GM23338 (cell line): Measurements from ENCODE around the gene AEN. TPM values are rescaled to one million over a fixed set of nuclear protein-coding genes. Genes with fewer than 3 reads are reported as not detected.

ENCODE experiments used
- ATAC-seq: fragments of 200-7000 bp; cut with Tn5 transposase; 3 replicates; pipeline ENCODE4 v1.9.1; 2020
- DNase-seq: peaks from one replicate; pipeline ENCODE4 v3.0.0-alpha.2; 2015; ENCODE audit warnings: low spot score
- H2AFZ ChIP-seq: fragments of 200-600 bp; sonication (generic); 2 replicates; pipeline ENCODE4 v1.8.0; 2016; ENCODE audit warnings: antibody characterized with exemption, mild to moderate bottlenecking, moderate library complexity
- H3F3A ChIP-seq: fragments of 200-600 bp; sonication (generic); replicated peaks from 2 replicates; pipeline ENCODE4 v1.8.0; 2017; ENCODE audit warnings: antibody characterized with exemption, mixed run types, low read depth
- H3K27ac ChIP-seq: fragments of 200-600 bp; sonication (generic); 2 replicates; pipeline ENCODE4 v1.6.1; 2016; ENCODE audit warnings: low read depth
- H3K27me3 ChIP-seq: fragments of 200-600 bp; sonication (generic); 2 replicates; pipeline ENCODE4 v1.8.0; 2016; ENCODE audit warnings: mild to moderate bottlenecking, mixed run types, moderate library complexity; ENCODE audit not compliant: insufficient read depth
- H3K36me3 ChIP-seq: fragments of 200-600 bp; sonication (generic); 2 replicates; pipeline ENCODE4 v1.8.0; 2016; ENCODE audit warnings: mild to moderate bottlenecking; ENCODE audit not compliant: insufficient read depth
- H3K4me1 ChIP-seq: fragments of 200-600 bp; sonication (generic); 2 replicates; pipeline ENCODE4 v1.8.0; 2016; ENCODE audit warnings: mild to moderate bottlenecking, moderate library complexity; ENCODE audit not compliant: insufficient read depth
- H3K4me2 ChIP-seq: fragments of 200-600 bp; sonication (generic); 2 replicates; pipeline ENCODE4 v1.7.1; 2017; ENCODE audit warnings: mixed run types
- H3K4me3 ChIP-seq: fragments of 200-600 bp; sonication (generic); 2 replicates; pipeline ENCODE4 v1.6.1; 2016; ENCODE audit warnings: mixed run types
- H3K79me2 ChIP-seq: fragments of 200-600 bp; sonication (generic); replicated peaks from 2 replicates; pipeline ENCODE4 v1.8.0; 2017; ENCODE audit warnings: mild to moderate bottlenecking; ENCODE audit not compliant: insufficient read depth
- H3K9me2 ChIP-seq: fragments of 200-600 bp; sonication (generic); 2 replicates; pipeline ENCODE4 v1.8.0; 2017; ENCODE audit not compliant: insufficient read depth
- H4K20me1 ChIP-seq: fragments of 200-600 bp; sonication (generic); replicated peaks from 2 replicates; pipeline ENCODE4 v1.8.0; 2017; ENCODE audit warnings: mild to moderate bottlenecking; ENCODE audit not compliant: insufficient read depth
- H3K27ac Mint-ChIP-seq: 2 replicates; pipeline ENCODE4 v1.8.0; 2020; ENCODE audit warnings: inconsistent platforms, mild to moderate bottlenecking, moderate library complexity, mixed read lengths
- H3K27me3 Mint-ChIP-seq: 3 replicates; pipeline ENCODE4 v1.8.0; 2022; ENCODE audit warnings: low read depth, mild to moderate bottlenecking, moderate library complexity, mixed read lengths, inconsistent platforms; ENCODE audit not compliant: insufficient read depth, poor library complexity
- H3K36me3 Mint-ChIP-seq: 3 replicates; pipeline ENCODE4 v1.8.0; 2021; ENCODE audit warnings: low read depth, mild to moderate bottlenecking, inconsistent platforms, moderate library complexity, mixed read lengths
- H3K4me1 Mint-ChIP-seq: 3 replicates; pipeline ENCODE4 v1.8.0; 2020; ENCODE audit warnings: mild to moderate bottlenecking, inconsistent platforms, mixed read lengths
- H3K4me3 Mint-ChIP-seq: 3 replicates; pipeline ENCODE4 v1.8.0; 2021; ENCODE audit warnings: moderate library complexity, mild to moderate bottlenecking, inconsistent platforms, mixed read lengths
- H3K9me3 Mint-ChIP-seq: 3 replicates; pipeline ENCODE4 v1.8.0; 2020; ENCODE audit warnings: moderate library complexity, mild to moderate bottlenecking, inconsistent platforms, mixed read lengths
- CREB1 ChIP-seq: fragments of 250-450 bp; sonication (Bioruptor Pico); IDR thresholded peaks from 2 replicates; pipeline ENCODE4 v1.5.0; 2020; ENCODE audit warnings: low read depth, mild to moderate bottlenecking, moderate library complexity
- EZH2 ChIP-seq: fragments of 200-600 bp; sonication (generic); IDR thresholded peaks from one replicate; pipeline ENCODE4 v1.8.0; 2017; ENCODE audit warnings: antibody characterized with exemption, mild to moderate bottlenecking, low read depth; ENCODE audit not compliant: unreplicated experiment
- JUNB ChIP-seq: IDR thresholded peaks from one replicate; pipeline ENCODE4 v1.6.1; 2016; ENCODE audit warnings: antibody characterized with exemption; ENCODE audit not compliant: unreplicated experiment
- NANOG ChIP-seq: IDR thresholded peaks from 2 replicates; pipeline ENCODE4 v1.6.1; 2016; ENCODE audit warnings: antibody characterized with exemption, borderline replicate concordance
- STAT1 ChIP-seq: IDR thresholded peaks from one replicate; pipeline ENCODE4 v1.6.1; 2016; ENCODE audit warnings: antibody characterized with exemption; ENCODE audit not compliant: unreplicated experiment
- ZNF114 ChIP-seq: fragments of 250-450 bp; sonication (Bioruptor Pico); IDR thresholded peaks from 2 replicates; pipeline ENCODE4 v1.5.0; 2020; ENCODE audit warnings: mild to moderate bottlenecking, moderate library complexity
- ZNF331 ChIP-seq: fragments of 250-450 bp; sonication (Bioruptor Pico); IDR thresholded peaks from 2 replicates; pipeline ENCODE4 v1.5.0; 2020; ENCODE audit warnings: low read depth, mild to moderate bottlenecking, moderate library complexity
- long read RNA-seq: library from polyadenylated mRNA; unstranded; transcript quantifications from one replicate; pipeline ENCODE4 v2.0.0, GENCODE V29; 2020; ENCODE audit not compliant: unreplicated experiment
- polyA plus RNA-seq: library from polyadenylated mRNA; unstranded; fragments of >200 nt; fragmentation: Nextera tagmentation; extraction: Ambion mirVana; gene quantifications from 2 replicates; pipeline ENCODE4 v1.2.1, GENCODE V29; 2016
- total RNA-seq: library from RNA; depleted of rRNA; stranded (reverse); fragments of >200 nt; shearing (Covaris generic); gene quantifications from 2 replicates; pipeline ENCODE4 v1.2.3, GENCODE V29; 2014; rRNA removed
- TF ChIP-seq, protein P1 (sequence below): fragments of 250-450 bp; sonication (Bioruptor Pico); IDR thresholded peaks from 2 replicates; pipeline ENCODE4 v1.5.0; 2020; ENCODE audit warnings: mild to moderate bottlenecking, moderate library complexity
- TF ChIP-seq, protein P2 (sequence below): IDR thresholded peaks from 2 replicates; pipeline ENCODE4 v1.6.1; 2016; ENCODE audit warnings: antibody characterized with exemption
- TF ChIP-seq, protein P3 (sequence below): IDR thresholded peaks from one replicate; pipeline ENCODE4 v1.6.1; 2018; ENCODE audit warnings: antibody characterized with exemption; ENCODE audit not compliant: unreplicated experiment
- TF ChIP-seq, protein P4 (sequence below), 2 experiments: fragments of 200-600 bp in 1 of 2; sonication (generic) in 1 of 2; conservative IDR thresholded peaks; 2 replicates each; pipeline versions ENCODE4 v1.5.1 to v1.6.1; 2016 to 2017; ENCODE audit warnings: antibody characterized with exemption in 2 of 2, low read depth in 2 of 2, mild to moderate bottlenecking in 2 of 2, moderate library complexity in 1 of 2

Gene AEN, protein sequence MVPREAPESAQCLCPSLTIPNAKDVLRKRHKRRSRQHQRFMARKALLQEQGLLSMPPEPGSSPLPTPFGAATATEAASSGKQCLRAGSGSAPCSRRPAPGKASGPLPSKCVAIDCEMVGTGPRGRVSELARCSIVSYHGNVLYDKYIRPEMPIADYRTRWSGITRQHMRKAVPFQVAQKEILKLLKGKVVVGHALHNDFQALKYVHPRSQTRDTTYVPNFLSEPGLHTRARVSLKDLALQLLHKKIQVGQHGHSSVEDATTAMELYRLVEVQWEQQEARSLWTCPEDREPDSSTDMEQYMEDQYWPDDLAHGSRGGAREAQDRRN
- 218 and 220 TPM in 2 replicates for total RNA-seq
- polyA plus RNA-seq = 76.6 and 82.3 TPM in 2 replicates
- long read RNA-seq, transcript AEN-201 (4 exons, 3,117 nt) = major isoform, 26 of 46 reads
- long read RNA-seq, partial matches to known transcripts = 14 of 46 reads
- long read RNA-seq, other reads (novel, unspliced or antisense) = 5 of 46 reads

DNA sequence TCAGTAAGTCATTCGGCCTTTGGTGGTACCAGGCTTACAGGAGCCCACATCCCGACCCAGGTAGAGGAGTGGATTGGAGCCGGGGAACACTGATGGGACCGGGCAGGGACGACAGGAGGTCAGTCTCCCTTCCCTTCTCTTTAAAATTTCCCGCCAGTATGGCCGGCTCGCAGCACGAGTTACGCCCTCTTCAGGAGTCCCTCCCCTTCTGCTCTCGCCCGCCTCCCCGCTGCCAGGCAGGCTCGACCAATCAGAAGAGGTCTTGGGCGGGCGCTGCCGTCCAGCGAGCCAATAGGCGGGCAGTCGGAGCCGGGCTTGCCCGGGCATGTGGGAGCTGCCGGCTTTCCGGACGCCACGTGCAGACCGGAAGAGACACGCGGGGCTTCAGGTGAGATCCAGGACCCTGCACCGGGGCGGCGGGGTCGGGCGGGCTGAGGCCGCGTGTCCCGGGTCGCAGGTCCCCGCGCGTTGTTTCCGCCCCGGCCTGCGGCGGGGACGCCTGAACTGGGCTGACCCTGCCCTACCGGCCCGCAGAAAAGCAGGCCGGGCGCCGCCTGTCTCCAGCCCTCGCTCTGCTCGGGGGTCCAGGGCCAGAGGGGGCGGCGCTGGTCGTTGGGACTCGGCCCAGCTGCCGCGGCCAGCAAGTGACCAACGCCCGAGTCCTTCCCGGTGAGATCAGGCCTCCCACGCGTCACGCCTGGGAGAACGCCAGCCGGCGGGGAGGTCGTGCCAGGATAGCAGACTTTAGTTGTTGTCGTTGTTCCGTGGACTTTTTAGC, at the start of gene AEN:
Gene AEN, plus strand, starts transcription at position 346 of the 778 bp plus-strand sequence. CDS start 4,870 bp downstream, outside the sequence.
- no peaks in the 10 kb centered on the region for H3K9me2 ChIP-seq
- DNase-seq = peak; percentile 97
- H3F3A ChIP-seq = 0 out of 2 replicates have a peak, but pooled peaks cover 8% of the 10 kb centered on the region
- Mint-ChIP-seq H3K4me3 (peak within 1 kb of the TSS; percentile 89), H3K27ac (peak within 1 kb of the TSS; percentile 95), H3K9me3 (no peaks in the 10 kb centered on the region; the same call in 2 of the 3 replicates), H3K27me3 (peaks cover 7% of the 10 kb centered on the region), H3K4me1 (peaks cover 61% of the 10 kb centered on the region), H3K36me3 (peaks cover 46% of the 10 kb centered on the region)
- no peaks in the 10 kb centered on the region for H3K27me3 ChIP-seq
- peak; percentile 89 for ATAC-seq
- peak within 1 kb of the TSS; percentile 93 for H3K27ac ChIP-seq
- H3K79me2 ChIP-seq = peaks cover 49% of the 10 kb centered on the region
- H3K4me3 ChIP-seq = peak within 1 kb of the TSS; percentile 100
- H4K20me1 ChIP-seq = peaks cover 41% of the 10 kb centered on the region
- H3K36me3 ChIP-seq = peaks cover 22% of the 10 kb centered on the region; the same call in 1 of the 2 replicates
- H2AFZ ChIP-seq = no peak within 1 kb of the TSS
- H3K4me1 ChIP-seq = peaks cover 46% of the 10 kb centered on the region
- peak within 1 kb of the TSS; percentile 96 for H3K4me2 ChIP-seq
- TF ChIP-seq EZH2 (no peak), ZNF114 (CRISPR knock-in tag) (no peak), CREB1 (CRISPR knock-in tag) (0 out of 2 replicates have a peak, but pooled peaks have one; percentile 19), JUNB (no peak), STAT1 (no peak), ZNF331 (CRISPR knock-in tag) (no peak), NANOG (no peak)
- TF ChIP-seq, protein P1, sequence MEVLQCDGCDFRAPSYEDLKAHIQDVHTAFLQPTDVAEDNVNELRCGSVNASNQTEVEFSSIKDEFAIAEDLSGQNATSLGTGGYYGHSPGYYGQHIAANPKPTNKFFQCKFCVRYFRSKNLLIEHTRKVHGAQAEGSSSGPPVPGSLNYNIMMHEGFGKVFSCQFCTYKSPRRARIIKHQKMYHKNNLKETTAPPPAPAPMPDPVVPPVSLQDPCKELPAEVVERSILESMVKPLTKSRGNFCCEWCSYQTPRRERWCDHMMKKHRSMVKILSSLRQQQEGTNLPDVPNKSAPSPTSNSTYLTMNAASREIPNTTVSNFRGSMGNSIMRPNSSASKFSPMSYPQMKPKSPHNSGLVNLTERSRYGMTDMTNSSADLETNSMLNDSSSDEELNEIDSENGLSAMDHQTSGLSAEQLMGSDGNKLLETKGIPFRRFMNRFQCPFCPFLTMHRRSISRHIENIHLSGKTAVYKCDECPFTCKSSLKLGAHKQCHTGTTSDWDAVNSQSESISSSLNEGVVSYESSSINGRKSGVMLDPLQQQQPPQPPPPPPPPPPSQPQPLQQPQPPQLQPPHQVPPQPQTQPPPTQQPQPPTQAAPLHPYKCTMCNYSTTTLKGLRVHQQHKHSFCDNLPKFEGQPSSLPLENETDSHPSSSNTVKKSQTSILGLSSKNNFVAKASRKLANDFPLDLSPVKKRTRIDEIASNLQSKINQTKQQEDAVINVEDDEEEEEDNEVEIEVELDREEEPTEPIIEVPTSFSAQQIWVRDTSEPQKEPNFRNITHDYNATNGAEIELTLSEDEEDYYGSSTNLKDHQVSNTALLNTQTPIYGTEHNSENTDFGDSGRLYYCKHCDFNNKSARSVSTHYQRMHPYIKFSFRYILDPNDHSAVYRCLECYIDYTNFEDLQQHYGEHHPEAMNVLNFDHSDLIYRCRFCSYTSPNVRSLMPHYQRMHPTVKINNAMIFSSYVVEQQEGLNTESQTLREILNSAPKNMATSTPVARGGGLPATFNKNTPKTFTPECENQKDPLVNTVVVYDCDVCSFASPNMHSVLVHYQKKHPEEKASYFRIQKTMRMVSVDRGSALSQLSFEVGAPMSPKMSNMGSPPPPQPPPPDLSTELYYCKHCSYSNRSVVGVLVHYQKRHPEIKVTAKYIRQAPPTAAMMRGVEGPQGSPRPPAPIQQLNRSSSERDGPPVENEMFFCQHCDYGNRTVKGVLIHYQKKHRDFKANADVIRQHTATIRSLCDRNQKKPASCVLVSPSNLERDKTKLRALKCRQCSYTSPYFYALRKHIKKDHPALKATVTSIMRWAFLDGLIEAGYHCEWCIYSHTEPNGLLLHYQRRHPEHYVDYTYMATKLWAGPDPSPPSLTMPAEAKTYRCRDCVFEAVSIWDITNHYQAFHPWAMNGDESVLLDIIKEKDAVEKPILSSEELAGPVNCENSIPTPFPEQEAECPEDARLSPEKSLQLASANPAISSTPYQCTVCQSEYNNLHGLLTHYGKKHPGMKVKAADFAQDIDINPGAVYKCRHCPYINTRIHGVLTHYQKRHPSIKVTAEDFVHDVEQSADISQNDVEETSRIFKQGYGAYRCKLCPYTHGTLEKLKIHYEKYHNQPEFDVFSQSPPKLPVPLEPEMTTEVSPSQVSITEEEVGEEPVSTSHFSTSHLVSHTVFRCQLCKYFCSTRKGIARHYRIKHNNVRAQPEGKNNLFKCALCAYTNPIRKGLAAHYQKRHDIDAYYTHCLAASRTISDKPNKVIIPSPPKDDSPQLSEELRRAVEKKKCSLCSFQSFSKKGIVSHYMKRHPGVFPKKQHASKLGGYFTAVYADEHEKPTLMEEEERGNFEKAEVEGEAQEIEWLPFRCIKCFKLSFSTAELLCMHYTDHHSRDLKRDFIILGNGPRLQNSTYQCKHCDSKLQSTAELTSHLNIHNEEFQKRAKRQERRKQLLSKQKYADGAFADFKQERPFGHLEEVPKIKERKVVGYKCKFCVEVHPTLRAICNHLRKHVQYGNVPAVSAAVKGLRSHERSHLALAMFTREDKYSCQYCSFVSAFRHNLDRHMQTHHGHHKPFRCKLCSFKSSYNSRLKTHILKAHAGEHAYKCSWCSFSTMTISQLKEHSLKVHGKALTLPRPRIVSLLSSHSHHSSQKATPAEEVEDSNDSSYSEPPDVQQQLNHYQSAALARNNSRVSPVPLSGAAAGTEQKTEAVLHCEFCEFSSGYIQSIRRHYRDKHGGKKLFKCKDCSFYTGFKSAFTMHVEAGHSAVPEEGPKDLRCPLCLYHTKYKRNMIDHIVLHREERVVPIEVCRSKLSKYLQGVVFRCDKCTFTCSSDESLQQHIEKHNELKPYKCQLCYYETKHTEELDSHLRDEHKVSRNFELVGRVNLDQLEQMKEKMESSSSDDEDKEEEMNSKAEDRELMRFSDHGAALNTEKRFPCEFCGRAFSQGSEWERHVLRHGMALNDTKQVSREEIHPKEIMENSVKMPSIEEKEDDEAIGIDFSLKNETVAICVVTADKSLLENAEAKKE (CRISPR knock-in tag) = no peak
- TF ChIP-seq, protein P2, sequence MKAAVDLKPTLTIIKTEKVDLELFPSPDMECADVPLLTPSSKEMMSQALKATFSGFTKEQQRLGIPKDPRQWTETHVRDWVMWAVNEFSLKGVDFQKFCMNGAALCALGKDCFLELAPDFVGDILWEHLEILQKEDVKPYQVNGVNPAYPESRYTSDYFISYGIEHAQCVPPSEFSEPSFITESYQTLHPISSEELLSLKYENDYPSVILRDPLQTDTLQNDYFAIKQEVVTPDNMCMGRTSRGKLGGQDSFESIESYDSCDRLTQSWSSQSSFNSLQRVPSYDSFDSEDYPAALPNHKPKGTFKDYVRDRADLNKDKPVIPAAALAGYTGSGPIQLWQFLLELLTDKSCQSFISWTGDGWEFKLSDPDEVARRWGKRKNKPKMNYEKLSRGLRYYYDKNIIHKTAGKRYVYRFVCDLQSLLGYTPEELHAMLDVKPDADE = no peak
- TF ChIP-seq, protein P3, sequence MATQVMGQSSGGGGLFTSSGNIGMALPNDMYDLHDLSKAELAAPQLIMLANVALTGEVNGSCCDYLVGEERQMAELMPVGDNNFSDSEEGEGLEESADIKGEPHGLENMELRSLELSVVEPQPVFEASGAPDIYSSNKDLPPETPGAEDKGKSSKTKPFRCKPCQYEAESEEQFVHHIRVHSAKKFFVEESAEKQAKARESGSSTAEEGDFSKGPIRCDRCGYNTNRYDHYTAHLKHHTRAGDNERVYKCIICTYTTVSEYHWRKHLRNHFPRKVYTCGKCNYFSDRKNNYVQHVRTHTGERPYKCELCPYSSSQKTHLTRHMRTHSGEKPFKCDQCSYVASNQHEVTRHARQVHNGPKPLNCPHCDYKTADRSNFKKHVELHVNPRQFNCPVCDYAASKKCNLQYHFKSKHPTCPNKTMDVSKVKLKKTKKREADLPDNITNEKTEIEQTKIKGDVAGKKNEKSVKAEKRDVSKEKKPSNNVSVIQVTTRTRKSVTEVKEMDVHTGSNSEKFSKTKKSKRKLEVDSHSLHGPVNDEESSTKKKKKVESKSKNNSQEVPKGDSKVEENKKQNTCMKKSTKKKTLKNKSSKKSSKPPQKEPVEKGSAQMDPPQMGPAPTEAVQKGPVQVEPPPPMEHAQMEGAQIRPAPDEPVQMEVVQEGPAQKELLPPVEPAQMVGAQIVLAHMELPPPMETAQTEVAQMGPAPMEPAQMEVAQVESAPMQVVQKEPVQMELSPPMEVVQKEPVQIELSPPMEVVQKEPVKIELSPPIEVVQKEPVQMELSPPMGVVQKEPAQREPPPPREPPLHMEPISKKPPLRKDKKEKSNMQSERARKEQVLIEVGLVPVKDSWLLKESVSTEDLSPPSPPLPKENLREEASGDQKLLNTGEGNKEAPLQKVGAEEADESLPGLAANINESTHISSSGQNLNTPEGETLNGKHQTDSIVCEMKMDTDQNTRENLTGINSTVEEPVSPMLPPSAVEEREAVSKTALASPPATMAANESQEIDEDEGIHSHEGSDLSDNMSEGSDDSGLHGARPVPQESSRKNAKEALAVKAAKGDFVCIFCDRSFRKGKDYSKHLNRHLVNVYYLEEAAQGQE = peak; percentile 36
- TF ChIP-seq, protein P4, sequence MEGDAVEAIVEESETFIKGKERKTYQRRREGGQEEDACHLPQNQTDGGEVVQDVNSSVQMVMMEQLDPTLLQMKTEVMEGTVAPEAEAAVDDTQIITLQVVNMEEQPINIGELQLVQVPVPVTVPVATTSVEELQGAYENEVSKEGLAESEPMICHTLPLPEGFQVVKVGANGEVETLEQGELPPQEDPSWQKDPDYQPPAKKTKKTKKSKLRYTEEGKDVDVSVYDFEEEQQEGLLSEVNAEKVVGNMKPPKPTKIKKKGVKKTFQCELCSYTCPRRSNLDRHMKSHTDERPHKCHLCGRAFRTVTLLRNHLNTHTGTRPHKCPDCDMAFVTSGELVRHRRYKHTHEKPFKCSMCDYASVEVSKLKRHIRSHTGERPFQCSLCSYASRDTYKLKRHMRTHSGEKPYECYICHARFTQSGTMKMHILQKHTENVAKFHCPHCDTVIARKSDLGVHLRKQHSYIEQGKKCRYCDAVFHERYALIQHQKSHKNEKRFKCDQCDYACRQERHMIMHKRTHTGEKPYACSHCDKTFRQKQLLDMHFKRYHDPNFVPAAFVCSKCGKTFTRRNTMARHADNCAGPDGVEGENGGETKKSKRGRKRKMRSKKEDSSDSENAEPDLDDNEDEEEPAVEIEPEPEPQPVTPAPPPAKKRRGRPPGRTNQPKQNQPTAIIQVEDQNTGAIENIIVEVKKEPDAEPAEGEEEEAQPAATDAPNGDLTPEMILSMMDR (conservative IDR thresholded peaks at IDR 0.05; ENCODE audit: low read depth in 2 of 2) = no peak
